ENCODE results near the gene CACFD1. TPM values are rescaled to one million over a fixed set of nuclear protein-coding genes. Genes with fewer than 3 reads are reported as not detected.

Gene CACFD1
- total and polyA plus RNA-seq, 9 of the 15 experiments (the other 6 are each of a cell fraction or from before 2014, with no cell fraction given): 0.11 to 1.4 (median 1.1) TPM; not detected in 2

- TF ChIP-seq VEZF1 (CRISPR knock-in tag; IDR thresholded peaks at IDR 0.05) (peak; percentile 78), BRD4 (IDR thresholded peaks at IDR 0.05) (peak; percentile 81; the same call in 1 of the 2 replicates), C11orf30 (IDR thresholded peaks at IDR 0.05; ENCODE audit: low read depth) (peak; percentile 98), CC2D1A (IDR thresholded peaks at IDR 0.05) (peak; percentile 46; the same call in 1 of the 2 replicates), RAD21 (CRISPR knock-in tag; conservative IDR thresholded peaks at IDR 0.05 in 1 of 2, IDR thresholded peaks at IDR 0.05 in 1 of 2) (no peak), FIP1L1 (IDR thresholded peaks at IDR 0.05; ENCODE audit: low read depth, low read length, poor library complexity, severe bottlenecking) (peak; percentile 74), SFPQ (IDR thresholded peaks at IDR 0.05; ENCODE audit: low read depth, low read length) (no peak), PBX2 (CRISPR knock-in tag; IDR thresholded peaks at IDR 0.05; ENCODE audit: low read depth) (no peak), PBX2 (tag; conservative IDR thresholded peaks at IDR 0.05; ENCODE audit: low read depth) (no peak), JUND (IDR thresholded peaks at IDR 0.05; ENCODE audit: borderline replicate concordance, low read depth, low read length) (peak; percentile 67; the same call in 1 of the 2 replicates), JUND (tag; IDR thresholded peaks at IDR 0.05; ENCODE audit: borderline replicate concordance, low read depth, low read length) (no peak; the same call in 2 of the 3 replicates)
Observed at GRCh38 chr9:133417541-133418461, 42.0 kb upstream of the CACFD1 start, which contains the start of gene REXO4 (continued).
